ENCODE data around the gene GNPAT.

Gene GNPAT

GRCh38 chr1:231242516-231243198 lies 1.6 kb downstream of the GNPAT start:
- peak; percentile 22 for DNase-seq (ENCODE audit: low spot score)

- DNase-seq (ENCODE audit: low spot score), result no peak
Measured at GRCh38 chr1:231248778-231249177, 7.8 kb downstream of the GNPAT start.

GRCh38 chr1:231252336-231252735 lies 11.3 kb downstream of the GNPAT start:
- no peak for DNase-seq (ENCODE audit: low spot score)

- DNase-seq (ENCODE audit: low spot score), result no peak
Measured at GRCh38 chr1:231260351-231260750, 19.3 kb downstream of the GNPAT start.

- no peak for DNase-seq (ENCODE audit: low spot score)
Measured at GRCh38 chr1:231264642-231265041, 23.6 kb downstream of the GNPAT start.

- no peak for DNase-seq (ENCODE audit: low spot score)
Measured at GRCh38 chr1:231265379-231265778, 24.4 kb downstream of the GNPAT start.

GRCh38 chr1:231266811-231267322 lies 25.9 kb downstream of the GNPAT start:
- no peak for DNase-seq (ENCODE audit: low spot score)

- no peak for DNase-seq (ENCODE audit: low spot score)
Measured at GRCh38 chr1:231272173-231272572, 31.2 kb downstream of the GNPAT start.

GRCh38 chr1:231272880-231273279 lies 31.9 kb downstream of the GNPAT start:
- no peak for DNase-seq (ENCODE audit: low spot score)

- no peak for DNase-seq (ENCODE audit: low spot score)
Measured at GRCh38 chr1:231274119-231274825, 33.3 kb downstream of the GNPAT start.

GRCh38 chr1:231278100-231278790 lies 37.2 kb downstream of the GNPAT start:
- no peak for DNase-seq (ENCODE audit: low spot score)

- no peak for DNase-seq (ENCODE audit: low spot score)
Measured at GRCh38 chr1:231279081-231279480, 38.1 kb downstream of the GNPAT start.

GRCh38 chr1:231279683-231280082 lies 38.7 kb downstream of the GNPAT start:
- no peak for DNase-seq (ENCODE audit: low spot score)

- no peak for DNase-seq (ENCODE audit: low spot score)
Measured at GRCh38 chr1:231284441-231284840, 43.4 kb downstream of the GNPAT start.

GRCh38 chr1:231286603-231287002 lies 45.6 kb downstream of the GNPAT start:
- DNase-seq (ENCODE audit: low spot score), result no peak

GRCh38 chr1:231295938-231296337 lies 54.9 kb downstream of the GNPAT start:
- no peak for DNase-seq (ENCODE audit: low spot score)

GRCh38 chr1:231301990-231302389 lies 61.0 kb downstream of the GNPAT start:
- DNase-seq (ENCODE audit: low spot score), result no peak

GRCh38 chr1:231310391-231310934 lies 69.5 kb downstream of the GNPAT start:
- no peak for DNase-seq (ENCODE audit: low spot score)

- no peak for DNase-seq (ENCODE audit: low spot score)
Measured at GRCh38 chr1:231311720-231312431, 70.9 kb downstream of the GNPAT start.

- DNase-seq (ENCODE audit: low spot score), result no peak
Measured at GRCh38 chr1:231312432-231312788, 71.4 kb downstream of the GNPAT start.

- no peak for DNase-seq (ENCODE audit: low spot score)
Measured at GRCh38 chr1:231313661-231314060, 72.6 kb downstream of the GNPAT start.

- DNase-seq (ENCODE audit: low spot score), result peak; percentile 60
Measured at GRCh38 chr1:231315887-231316286, 74.9 kb downstream of the GNPAT start.
